HCT116 (cell line): Measurements from ENCODE around the gene SYNE2. TPM values are rescaled to one million over a fixed set of nuclear protein-coding genes. Genes with fewer than 3 reads are reported as not detected.
A peak's percentile ranks its signal among the peaks of the same experiment; 100 is the strongest.

Experiments used
- ATAC-seq: fragments of 200-7000 bp; cut with Tn5 transposase; 2 replicates; pipeline ENCODE4 v1.9.1; 2020; ENCODE audit warnings: mild to moderate bottlenecking, moderate library complexity
- BruUV-seq: library from RNA; stranded (reverse); fragments of 400-500 nt; replicated peaks from 2 replicates; lab custom pipeline; 2021; lab: Mats Ljungman, UMichigan
- CTCF ChIA-PET: fragments of 300-600 bp; sonication (Branson Sonifier 250); formaldehyde crosslinking; loops from one replicate; lab custom pipeline; 2021; ENCODE audit warnings: antibody characterized with exemption; lab: Charles Lee
- POLR2A ChIA-PET: fragments of 300-600, 350-600 bp; sonication (Branson Sonifier 250); formaldehyde crosslinking; loops from one replicate; lab custom pipeline; 2021; ENCODE audit warnings: antibody characterized with exemption; lab: Charles Lee
- RAD21 ChIA-PET, 2 experiments: fragments of 300-600 bp; sonication (Branson Sonifier 250); formaldehyde crosslinking; loops; one replicate each; lab custom pipeline; 2023; ENCODE audit warnings: low total read pairs in 2 of 2; ENCODE audit not compliant: uncharacterized antibody in 2 of 2, unreplicated experiment in 2 of 2, low non-redundant PET in 1 of 2; lab: Charles Lee
- DNase-seq: peaks from one replicate; pipeline ENCODE4 v3.0.0-alpha.2; 2010; ENCODE audit warnings: low read depth, low spot score
- H2AFZ ChIP-seq: fragments of 200-600 bp; shearing (Covaris generic), sonication (generic); 2 replicates; pipeline ENCODE4 v1.6.1; 2017; ENCODE audit warnings: low read depth, mixed run types, mixed read lengths, antibody characterized with exemption, low read length; ENCODE audit not compliant: poor library complexity, severe bottlenecking
- H3K27ac ChIP-seq: 2 replicates; pipeline ENCODE4 v1.5.1; 2012; ENCODE audit warnings: low read depth, low read length
- H3K27me3 ChIP-seq: fragments of 200-600 bp; sonication (generic); 2 replicates; pipeline ENCODE4 v1.6.1; 2016; ENCODE audit warnings: mixed run types, low read length, mixed read lengths; ENCODE audit not compliant: insufficient read depth
- H3K36me3 ChIP-seq, 2 experiments: fragments of 200-500 bp in 1 of 2; fragments of 200-600 bp in 1 of 2; sonication (Bioruptor generic) in 1 of 2; sonication (generic) in 1 of 2; 2 replicates each; pipeline versions ENCODE4 v1.5.1 to v1.6.1; 2014 to 2016; ENCODE audit warnings: low read length in 2 of 2, inconsistent platforms in 1 of 2, mixed read lengths in 1 of 2, mixed run types in 1 of 2; ENCODE audit not compliant: insufficient read depth in 2 of 2, control insufficient read depth in 1 of 2
- H3K4me1 ChIP-seq, 2 experiments: fragments of 200-600 bp in 1 of 2; sonication (generic) in 1 of 2; 2 replicates each; pipeline versions ENCODE4 v1.5.1 to v1.6.1; 2012 to 2017; ENCODE audit warnings: low read length in 2 of 2, inconsistent platforms in 1 of 2, mild to moderate bottlenecking in 1 of 2, mixed read lengths in 1 of 2, mixed run types in 1 of 2, moderate library complexity in 1 of 2; ENCODE audit not compliant: insufficient read depth in 2 of 2, control insufficient read depth in 1 of 2
- H3K4me2 ChIP-seq: fragments of 200-600 bp; sonication (generic); 2 replicates; pipeline ENCODE4 v1.6.1; 2017; ENCODE audit warnings: mixed run types, low read length, mixed read lengths
- H3K4me3 ChIP-seq, 2 experiments: fragments of 200-600 bp in 1 of 2; sonication (generic) in 1 of 2; replicated peaks in 1 of 2; 2 replicates each; pipeline ENCODE4 v1.5.1; 2011 to 2016; ENCODE audit warnings: low read length in 2 of 2, control low read depth in 1 of 2, low read depth in 1 of 2, mild to moderate bottlenecking in 1 of 2, mixed read lengths in 1 of 2, mixed run types in 1 of 2
- H3K79me2 ChIP-seq: fragments of 200-600 bp; sonication (generic); 2 replicates; pipeline ENCODE4 v1.6.1; 2017; ENCODE audit warnings: mild to moderate bottlenecking, mixed run types, low read length, moderate library complexity, mixed read lengths; ENCODE audit not compliant: insufficient read depth
- H3K9ac ChIP-seq: fragments of 200-600 bp; sonication (generic); 2 replicates; pipeline ENCODE4 v1.6.1; 2016; ENCODE audit warnings: low read length, mixed read lengths
- H3K9me2 ChIP-seq: fragments of 200-600 bp; sonication (generic), shearing (Covaris generic); 2 replicates; pipeline ENCODE4 v1.6.1; 2017; ENCODE audit warnings: mixed run types, mild to moderate bottlenecking, moderate library complexity; ENCODE audit not compliant: insufficient read depth
- H3K9me3 ChIP-seq, 2 experiments: fragments of 200-500 bp in 1 of 2; fragments of 200-600 bp in 1 of 2; sonication (Bioruptor generic) in 1 of 2; sonication (generic) in 1 of 2; 2 replicates each; pipeline ENCODE4 v1.6.1; 2014 to 2017; ENCODE audit warnings: low read length in 2 of 2, mixed read lengths in 2 of 2, inconsistent platforms in 1 of 2, low read depth in 1 of 2, mild to moderate bottlenecking in 1 of 2, mixed run types in 1 of 2, moderate library complexity in 1 of 2; ENCODE audit not compliant: control insufficient read depth in 1 of 2, insufficient read depth in 1 of 2
- H4K20me1 ChIP-seq: fragments of 200-600 bp; sonication (generic), shearing (Covaris generic); 2 replicates; pipeline ENCODE4 v1.6.1; 2017; ENCODE audit warnings: mixed run types, mild to moderate bottlenecking, moderate library complexity; ENCODE audit not compliant: insufficient read depth
- ATF3 ChIP-seq: IDR thresholded peaks from 2 replicates; pipeline ENCODE4 v1.6.1; 2012
- CBX3 ChIP-seq: IDR thresholded peaks from 2 replicates; pipeline ENCODE4 v1.6.1; 2012; ENCODE audit warnings: low read depth
- CEBPB ChIP-seq: IDR thresholded peaks from 2 replicates; pipeline ENCODE4 v1.6.1; 2012; ENCODE audit warnings: low read depth
- JUND ChIP-seq: IDR thresholded peaks from 2 replicates; pipeline ENCODE4 v1.6.1; 2012
- SIN3A ChIP-seq: IDR thresholded peaks from 2 replicates; pipeline ENCODE4 v1.6.1; 2012; ENCODE audit warnings: low read depth
- SP1 ChIP-seq: IDR thresholded peaks from 2 replicates; pipeline ENCODE4 v1.6.1; 2012; ENCODE audit warnings: low read depth
- TCF7L2 ChIP-seq: IDR thresholded peaks from 2 replicates; pipeline ENCODE4 v1.7.0; 2011; ENCODE audit warnings: borderline replicate concordance, inconsistent platforms; ENCODE audit not compliant: insufficient read depth, insufficient read length; ENCODE audit errors: extremely low read depth
- intact Hi-C: fragments of 100-400 bp; cut with micrococcal nuclease; formaldehyde crosslinking; loops from 2 replicates; pipeline ENCODE4 v1.10.0; 2022
- total RNA-seq: library from RNA; stranded (reverse); gene quantifications from one replicate; pipeline ENCODE4 v1.2.1, GENCODE V29; 2021; ENCODE audit not compliant: unreplicated experiment

The SYNE2 gene
- total RNA-seq, 1 experiment from 2014 or later = 28.8 TPM

DNA sequence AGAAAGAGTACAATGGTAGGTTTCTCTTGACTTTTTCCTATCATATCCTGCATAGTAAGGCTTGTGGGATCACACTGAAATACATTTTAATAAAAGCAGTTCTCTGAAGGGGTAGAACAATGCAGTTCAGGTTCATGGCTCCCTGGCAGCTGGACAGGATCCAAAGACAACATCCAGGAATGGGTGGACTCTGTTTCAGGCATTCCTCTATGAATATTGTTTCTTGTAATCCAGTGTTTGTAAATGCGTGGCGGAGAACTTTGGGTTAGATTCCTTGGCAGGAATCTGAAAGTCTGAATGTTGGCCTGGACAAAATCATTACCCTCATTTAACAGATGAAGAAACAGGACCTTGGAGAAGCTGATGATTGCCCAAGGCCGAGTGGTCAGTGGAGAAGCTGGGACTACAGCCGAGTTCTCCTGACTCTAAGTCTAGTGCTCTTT is 43.5 kb downstream of the SYNE2 start:
- no peaks in the 10 kb centered on the region for H3K9me3 ChIP-seq

DNA sequence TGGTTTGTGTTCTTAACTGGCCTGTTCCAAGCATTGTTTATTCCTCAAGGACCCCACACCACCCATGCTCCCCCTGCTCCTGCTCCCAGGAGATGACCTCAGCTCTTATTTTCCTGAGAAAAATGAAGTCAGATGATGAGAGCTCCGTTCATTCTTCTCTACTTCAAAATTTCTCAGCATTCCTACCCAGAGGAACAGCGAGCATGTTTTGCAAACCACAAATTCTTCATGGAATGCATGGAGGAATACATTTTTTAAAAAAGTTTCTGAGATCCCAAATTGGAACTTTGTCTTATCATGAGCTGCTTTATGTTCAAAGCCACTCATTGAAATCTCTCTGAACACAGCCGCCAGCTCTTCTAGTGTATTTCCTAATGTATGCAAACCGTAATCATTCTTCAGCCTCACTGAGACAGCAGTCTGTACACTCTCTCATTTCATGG is 44.9 kb downstream of the SYNE2 start:
- H3K27me3 ChIP-seq = no peaks in the 10 kb centered on the region
- no peak for DNase-seq
- no peaks in the 10 kb centered on the region for H3K36me3 ChIP-seq
- H3K4me2 ChIP-seq = no peak overlapping the region
- intact Hi-C loops = no loop called here
- no peak overlapping the region for H3K4me3 ChIP-seq
- no peaks in the 10 kb centered on the region for H4K20me1 ChIP-seq
- H3K79me2 ChIP-seq = no peaks in the 10 kb centered on the region
- no peak overlapping the region for H2AFZ ChIP-seq
- RAD21 ChIA-PET = no interaction called here
- peaks cover 18 to 42% of the 10 kb centered on the region in 2 experiments for H3K4me1 ChIP-seq
- no peaks in the 10 kb centered on the region for H3K9me2 ChIP-seq
- ATAC-seq = no peak
- no peaks in the 10 kb centered on the region for H3K9me3 ChIP-seq
- no peak overlapping the region for H3K27ac ChIP-seq
- POLR2A ChIA-PET = no interaction called here
- no peak for TF ChIP-seq JUND
- no peak for TF ChIP-seq TCF7L2
- H3K9ac ChIP-seq = no peak overlapping the region
- BruUV-seq = no TSS peak
- CTCF ChIA-PET = no interaction called here

More for the DNA sequence above, 43.5 kb downstream of the SYNE2 start:
- H2AFZ ChIP-seq = no peak overlapping the region
- H3K4me1 ChIP-seq = peaks cover 14 to 39% of the 10 kb centered on the region in 2 experiments
- no peaks in the 10 kb centered on the region for H4K20me1 ChIP-seq
- BruUV-seq = no TSS peak
- ChIA-PET RAD21 (no interaction called here), CTCF (no interaction called here), POLR2A (no interaction called here)
- H3K27ac ChIP-seq = peak overlapping the region; percentile 36; the same call in 1 of the 2 replicates
- H3K4me2 ChIP-seq = peak overlapping the region; percentile 31
- H3K9ac ChIP-seq = no peak overlapping the region
- peak; percentile 12 for DNase-seq
- no peak overlapping the region for H3K4me3 ChIP-seq
- intact Hi-C loops = no loop called here
- no peaks in the 10 kb centered on the region for H3K27me3 ChIP-seq
- no peaks in the 10 kb centered on the region for H3K9me2 ChIP-seq
- no peaks in the 10 kb centered on the region for H3K36me3 ChIP-seq
- TF ChIP-seq CBX3 (no peak), SP1 (peak; percentile 26; the same call in 1 of the 2 replicates), ATF3 (no peak), CEBPB (peak; percentile 19; the same call in 1 of the 2 replicates), SIN3A (no peak)
- peak; percentile 66 for ATAC-seq
- H3K79me2 ChIP-seq = no peaks in the 10 kb centered on the region
